A549 (cell line): ENCODE data around the gene RCC1. TPM values are rescaled to one million over a fixed set of nuclear protein-coding genes. Genes with fewer than 3 reads are reported as not detected.
"Not testable (repeated sequence)": the region's sequence is repeated elsewhere in the genome, so short reads cannot be mapped to it uniquely, and the experiment has no call there.

Experiments
- ATAC-seq, 2 experiments: fragments of 200-7000 bp in 1 of 2; fragments of >200 bp in 1 of 2; cut with Nextera tagmentation in 1 of 2; cut with Tn5 transposase in 1 of 2; 3 replicates each; pipeline versions ENCODE4 v1.8.0 to v1.9.1; 2018 to 2020; ENCODE audit warnings: mild to moderate bottlenecking in 1 of 2, moderate library complexity in 1 of 2
- CTCF ChIA-PET: fragments of 300-600 bp; sonication (Branson Sonifier 250); formaldehyde crosslinking; extraction: SDS; loops from one replicate; lab custom pipeline; 2021; ENCODE audit warnings: antibody characterized with exemption, inconsistent platforms; lab: Yijun Ruan, JAX
- POLR2A ChIA-PET: fragments of 350-600 bp; formaldehyde crosslinking; extraction: SDS; loops from one replicate; lab custom pipeline; 2021; ENCODE audit warnings: antibody characterized with exemption, inconsistent platforms; lab: Yijun Ruan, JAX
- DNase-seq, 2 experiments: peaks; one replicate each; pipeline versions ENCODE4 v3.0.0 to v3.0.0-alpha.2; 2011 to 2016; ENCODE audit warnings: low read depth in 1 of 2, low spot score in 1 of 2
- FAIRE-seq: peaks from 2 replicates; lab custom pipeline; 2011; peaks lifted over from hg19 to GRCh38; lab: Jason Lieb, UNC
- H3K27ac ChIP-seq, 2 experiments: fragments of >200 bp; sonication (Bioruptor Twin); formaldehyde crosslinking; 3 replicates each; pipeline ENCODE4 v1.5.1; 2016 to 2017
- H3K4me1 ChIP-seq: fragments of >200 bp; sonication (Bioruptor Twin); formaldehyde crosslinking; 3 replicates; pipeline ENCODE4 v1.6.1; 2016
- H3K4me2 ChIP-seq: fragments of >200 bp; sonication (Bioruptor Twin); formaldehyde crosslinking; 3 replicates; pipeline ENCODE4 v1.6.1; 2016
- H3K4me3 ChIP-seq: fragments of >200 bp; sonication (Bioruptor Twin); formaldehyde crosslinking; 3 replicates; pipeline ENCODE4 v1.5.1; 2016
- H3K9me3 ChIP-seq: fragments of >200 bp; sonication (Bioruptor Twin); formaldehyde crosslinking; 3 replicates; pipeline ENCODE4 v1.6.1; 2016
- EHF ChIP-seq: fragments of 250-450 bp; sonication (Bioruptor Pico); IDR thresholded peaks from 2 replicates; pipeline ENCODE4 v1.5.0; 2020; ENCODE audit warnings: mild to moderate bottlenecking
- ELK1 ChIP-seq: fragments of 150-350 bp; IDR thresholded peaks from 2 replicates; pipeline ENCODE4 v1.6.1; 2014; ENCODE audit warnings: low read depth, mild to moderate bottlenecking, low read length
- ESRRA ChIP-seq: fragments of 150-350 bp; IDR thresholded peaks from 2 replicates; pipeline ENCODE4 v1.6.1; 2014; ENCODE audit warnings: mild to moderate bottlenecking, low read length, borderline replicate concordance
- FOSL2 ChIP-seq, 2 experiments: fragments of 450-650 bp in 1 of 2; fragments of >200 bp in 1 of 2; sonication (Bioruptor Twin) in 1 of 2; formaldehyde crosslinking; IDR thresholded peaks; 2 replicates each; pipeline versions ENCODE4 v1.5.0 to v1.6.1; 2016 to 2020; ENCODE audit warnings: mild to moderate bottlenecking in 1 of 2, moderate library complexity in 1 of 2
- FOXS1 ChIP-seq: fragments of 250-450 bp; sonication (Bioruptor Pico); IDR thresholded peaks from 2 replicates; pipeline ENCODE4 v1.5.0; 2020; ENCODE audit warnings: mild to moderate bottlenecking, moderate library complexity
- GATA3 ChIP-seq: IDR thresholded peaks from 2 replicates; pipeline ENCODE4 v1.6.1; 2012; ENCODE audit warnings: borderline replicate concordance
- HOXA7 ChIP-seq: fragments of 250-450 bp; sonication (Bioruptor Pico); IDR thresholded peaks from 2 replicates; pipeline ENCODE4 v1.5.0; 2020; ENCODE audit warnings: mild to moderate bottlenecking, moderate library complexity
- HOXB13 ChIP-seq: fragments of 250-450 bp; sonication (Bioruptor Pico); IDR thresholded peaks from 2 replicates; pipeline ENCODE4 v1.5.0; 2020; ENCODE audit warnings: low read depth, mild to moderate bottlenecking, moderate library complexity
- JUN ChIP-seq, 2 experiments: fragments of >200 bp; sonication (Bioruptor Twin); formaldehyde crosslinking; IDR thresholded peaks; 2 replicates in 1 of 2; 3 replicates in 1 of 2; pipeline ENCODE4 v1.6.1; 2016 to 2017
- MAX ChIP-seq: IDR thresholded peaks from 2 replicates; pipeline ENCODE4 v1.6.1; 2012
- NR3C1 ChIP-seq: fragments of >200 bp; sonication (Bioruptor Twin); formaldehyde crosslinking; IDR thresholded peaks from 3 replicates; pipeline ENCODE4 v1.6.1; 2017
- RAD21 ChIP-seq, 2 experiments: fragments of >200 bp in 1 of 2; sonication (Bioruptor Twin) in 1 of 2; formaldehyde crosslinking in 1 of 2; IDR thresholded peaks in 1 of 2; conservative IDR thresholded peaks in 1 of 2; 2 replicates in 1 of 2; 3 replicates in 1 of 2; pipeline ENCODE4 v1.6.1; 2012 to 2018; ENCODE audit warnings: inconsistent platforms in 1 of 2
- RARB ChIP-seq: fragments of 250-450 bp; sonication (Bioruptor Pico); IDR thresholded peaks from 2 replicates; pipeline ENCODE4 v1.8.0; 2021; ENCODE audit warnings: mild to moderate bottlenecking, moderate library complexity
- REST ChIP-seq: fragments of 200-600 bp; sonication (generic); IDR thresholded peaks from 2 replicates; pipeline ENCODE4 v1.6.1; 2016; ENCODE audit warnings: antibody characterized with exemption, mild to moderate bottlenecking, moderate library complexity
- TFCP2L1 ChIP-seq: fragments of 250-450 bp; sonication (Bioruptor Pico); IDR thresholded peaks from 2 replicates; pipeline ENCODE4 v1.5.0; 2021; ENCODE audit warnings: mild to moderate bottlenecking
- TP53 ChIP-seq: fragments of 250-450 bp; sonication (Bioruptor Pico); IDR thresholded peaks from 2 replicates; pipeline ENCODE4 v1.5.0; 2021; ENCODE audit warnings: mild to moderate bottlenecking, moderate library complexity
- ZSCAN20 ChIP-seq: fragments of 250-450 bp; sonication (Bioruptor Pico); IDR thresholded peaks from 2 replicates; pipeline ENCODE4 v1.8.0; 2022; ENCODE audit warnings: mild to moderate bottlenecking, moderate library complexity
- WGBS: methylation state at CpG from one replicate; pipeline ENCODE4 v1.1.6; 2017; ENCODE audit errors: missing lambda C conversion rate; 5-methylcytosine and 5-hydroxymethylcytosine counted together
- polyA plus RNA-seq, 4 experiments: library from polyadenylated mRNA; depleted of rRNA in 3 of 4; stranded (reverse); fragments of >200 nt; fragmentation: RNase III in 1 of 4; extraction: RNeasy Plus Mini Kit Qiagen cat#74134 plus additional on column Dnase treatment in 1 of 4; gene quantifications; 2 replicates in 3 of 4; 3 replicates in 1 of 4; pipeline ENCODE4 v1.2.3, GENCODE V29; 2011 to 2017
- TF ChIP-seq, protein P1 (sequence below): fragments of 450-650 bp; IDR thresholded peaks from 2 replicates; pipeline ENCODE4 v1.6.1; 2014; ENCODE audit warnings: antibody characterized with exemption
- TF ChIP-seq, protein P2 (sequence below): fragments of >200 bp; sonication (Bioruptor Twin); formaldehyde crosslinking; IDR thresholded peaks from 3 replicates; pipeline ENCODE4 v1.5.1; 2016
- TF ChIP-seq, protein P3 (sequence below): fragments of >200 bp; sonication (Bioruptor Twin); formaldehyde crosslinking; IDR thresholded peaks from 2 replicates; pipeline ENCODE4 v1.6.1; 2016

The RCC1 gene
- polyA plus RNA-seq, 2 of the 4 experiments (the other 2 are of a cell fraction): 42.1 to 70.3 TPM

DNA sequence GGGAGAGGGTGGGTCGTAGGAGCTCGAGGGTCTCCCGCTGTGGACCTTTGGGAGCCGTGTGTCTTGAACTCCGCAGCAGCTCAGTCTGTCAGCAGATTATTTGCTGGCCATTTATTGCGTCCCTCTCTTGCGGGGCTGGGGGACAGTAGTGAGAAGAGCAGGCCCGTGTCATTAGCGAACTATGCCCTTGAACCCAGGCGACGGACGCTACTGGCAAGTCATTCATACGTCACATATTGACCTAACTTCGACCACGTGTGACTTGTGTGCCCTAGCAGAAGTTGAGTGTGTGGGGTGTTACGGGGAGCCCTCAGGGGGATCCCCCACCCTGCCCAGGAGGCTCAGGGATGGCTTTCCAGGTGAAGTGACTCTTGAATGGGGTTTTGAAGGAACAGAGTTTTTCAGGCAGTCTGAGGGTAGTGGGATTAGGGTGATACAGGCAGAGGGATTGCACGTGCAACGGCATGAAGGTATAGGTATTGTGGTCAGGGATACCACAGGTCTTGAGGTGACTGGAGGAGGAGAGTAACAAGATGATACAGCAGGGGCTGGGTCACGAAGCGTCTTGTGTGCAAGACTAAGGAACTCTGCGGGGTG lies 13.0 kb downstream of the RCC1 start:
- TF ChIP-seq, protein P1, sequence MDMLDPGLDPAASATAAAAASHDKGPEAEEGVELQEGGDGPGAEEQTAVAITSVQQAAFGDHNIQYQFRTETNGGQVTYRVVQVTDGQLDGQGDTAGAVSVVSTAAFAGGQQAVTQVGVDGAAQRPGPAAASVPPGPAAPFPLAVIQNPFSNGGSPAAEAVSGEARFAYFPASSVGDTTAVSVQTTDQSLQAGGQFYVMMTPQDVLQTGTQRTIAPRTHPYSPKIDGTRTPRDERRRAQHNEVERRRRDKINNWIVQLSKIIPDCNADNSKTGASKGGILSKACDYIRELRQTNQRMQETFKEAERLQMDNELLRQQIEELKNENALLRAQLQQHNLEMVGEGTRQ: peak; percentile 40; the same call in 1 of the 2 replicates
- TF ChIP-seq MAX (peak; percentile 81), TFCP2L1 (CRISPR knock-in tag) (no peak)
- TF ChIP-seq, protein P2, sequence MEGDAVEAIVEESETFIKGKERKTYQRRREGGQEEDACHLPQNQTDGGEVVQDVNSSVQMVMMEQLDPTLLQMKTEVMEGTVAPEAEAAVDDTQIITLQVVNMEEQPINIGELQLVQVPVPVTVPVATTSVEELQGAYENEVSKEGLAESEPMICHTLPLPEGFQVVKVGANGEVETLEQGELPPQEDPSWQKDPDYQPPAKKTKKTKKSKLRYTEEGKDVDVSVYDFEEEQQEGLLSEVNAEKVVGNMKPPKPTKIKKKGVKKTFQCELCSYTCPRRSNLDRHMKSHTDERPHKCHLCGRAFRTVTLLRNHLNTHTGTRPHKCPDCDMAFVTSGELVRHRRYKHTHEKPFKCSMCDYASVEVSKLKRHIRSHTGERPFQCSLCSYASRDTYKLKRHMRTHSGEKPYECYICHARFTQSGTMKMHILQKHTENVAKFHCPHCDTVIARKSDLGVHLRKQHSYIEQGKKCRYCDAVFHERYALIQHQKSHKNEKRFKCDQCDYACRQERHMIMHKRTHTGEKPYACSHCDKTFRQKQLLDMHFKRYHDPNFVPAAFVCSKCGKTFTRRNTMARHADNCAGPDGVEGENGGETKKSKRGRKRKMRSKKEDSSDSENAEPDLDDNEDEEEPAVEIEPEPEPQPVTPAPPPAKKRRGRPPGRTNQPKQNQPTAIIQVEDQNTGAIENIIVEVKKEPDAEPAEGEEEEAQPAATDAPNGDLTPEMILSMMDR: no peak
- TF ChIP-seq, protein P3, sequence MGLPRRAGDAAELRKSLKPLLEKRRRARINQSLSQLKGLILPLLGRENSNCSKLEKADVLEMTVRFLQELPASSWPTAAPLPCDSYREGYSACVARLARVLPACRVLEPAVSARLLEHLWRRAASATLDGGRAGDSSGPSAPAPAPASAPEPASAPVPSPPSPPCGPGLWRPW: no peak
- H3K9me3 ChIP-seq: no peaks in the 10 kb centered on the region
- peak overlapping the region; percentile 95 to 97 for H3K27ac ChIP-seq
- H3K4me1 ChIP-seq: peaks cover 34% of the 10 kb centered on the region
- 0 out of 6 replicates have a peak, but pooled peaks of 1 of the 2 experiments have one; percentile 1 for ATAC-seq
- peak overlapping the region; percentile 79 for H3K4me3 ChIP-seq
- H3K4me2 ChIP-seq: peak overlapping the region; percentile 91
- DNase-seq: peak in 1 of 2 experiments; percentile 68
- 14% methylated on average over 17 of the region's 21 CpGs for WGBS
- no peak for FAIRE-seq
- CTCF ChIA-PET: interaction anchor here (0.6 to 5.8 kb wide), 15 partner anchors 13 to 355 kb away, joined by 3 to 48 read pairs (median 3); no protein-coding TSS in a partner anchor
- POLR2A ChIA-PET: interaction anchor here (0.6 to 3.0 kb wide), 3 partner anchors 34 to 84 kb away, joined by 3 to 19 read pairs (median 4); partner anchors contain the start of gene TRNAU1AP

- H3K4me2 ChIP-seq: peak overlapping the region; percentile 91; the same call in 1 of the 3 replicates
- no peak for ATAC-seq
- peaks cover 34% of the 10 kb centered on the region for H3K4me1 ChIP-seq
- FAIRE-seq: no peak
- peak overlapping the region in 1 of 2 experiments; percentile 65; a peak in 3 of 6 replicates for H3K27ac ChIP-seq
- POLR2A ChIA-PET: no interaction called here
- no peak for DNase-seq
- WGBS: 82% methylated on average over 8 of the region's 10 CpGs
- no peaks in the 10 kb centered on the region for H3K9me3 ChIP-seq
- TF ChIP-seq TP53 (CRISPR knock-in tag) (no peak), FOSL2 (IDR thresholded peaks at IDR 0.05) (no peak), FOSL2 (CRISPR knock-in tag; IDR thresholded peaks at IDR 0.05) (no peak), HOXA7 (CRISPR knock-in tag) (no peak), FOXS1 (no peak), EHF (CRISPR knock-in tag) (no peak), ZSCAN20 (no peak), NR3C1 (no peak), REST (no peak), ESRRA (no peak), GATA3 (no peak), RAD21 (conservative IDR thresholded peaks at IDR 0.05 in 1 of 2, IDR thresholded peaks at IDR 0.05 in 1 of 2) (no peak), HOXB13 (no peak), RARB (CRISPR knock-in tag) (no peak), JUN (IDR thresholded peaks at IDR 0.05) (no peak), ELK1 (no peak)
- TF ChIP-seq, all 56 proteins: peak for 0
- no peak overlapping the region for H3K4me3 ChIP-seq
- CTCF ChIA-PET: interaction anchor here (0.7 to 5.8 kb wide), 2 partner anchors 83 to 118 kb away, joined by 3 to 48 read pairs; no protein-coding TSS in a partner anchor
Measured at GRCh38 chr1:28519946-28520725, 14.3 kb downstream of the RCC1 start.

GRCh38 chr1:28520796-28521195 lies 15.0 kb downstream of the RCC1 start:
- H3K4me3 ChIP-seq, ATAC-seq, FAIRE-seq, H3K9me3 ChIP-seq, H3K4me2 ChIP-seq, DNase-seq: not testable (repeated sequence)
- Histone ChIP-seq H3K27ac (peak overlapping the region in 1 of 2 experiments; percentile 65; a peak in 1 of 6 replicates), H3K4me1 (peaks cover 38% of the 10 kb centered on the region)
- ChIA-PET POLR2A (interaction anchor here (0.5 kb wide), 1 partner anchor 126 kb away, joined by 3 read pairs; no protein-coding TSS in a partner anchor), CTCF (interaction anchor here (5.8 kb wide), 1 partner anchor 82 kb away, joined by 48 read pairs; no protein-coding TSS in a partner anchor)
- WGBS: 89% methylated on average over 10 of the region's 12 CpGs
